Effector CD4-positive, alpha-beta T cell (primary cell): ENCODE results near the gene PPM1E. TPM values are rescaled to one million over a fixed set of nuclear protein-coding genes. Genes with fewer than 3 reads are reported as not detected.
A peak's percentile ranks its signal among the peaks of the same experiment; 100 is the strongest.
"Not testable (repeated sequence)": the region's sequence is repeated elsewhere in the genome, so short reads cannot be mapped to it uniquely, and the experiment has no call there.

ENCODE experiments used
- DNase-seq: peaks from one replicate; pipeline ENCODE4 v3.0.0-alpha.2; 2020
- total RNA-seq: gene quantifications from one replicate; lab custom pipeline; 2026; lab: John Stamatoyannopoulos, UW

The PPM1E gene
- not detected for total RNA-seq

DNA sequence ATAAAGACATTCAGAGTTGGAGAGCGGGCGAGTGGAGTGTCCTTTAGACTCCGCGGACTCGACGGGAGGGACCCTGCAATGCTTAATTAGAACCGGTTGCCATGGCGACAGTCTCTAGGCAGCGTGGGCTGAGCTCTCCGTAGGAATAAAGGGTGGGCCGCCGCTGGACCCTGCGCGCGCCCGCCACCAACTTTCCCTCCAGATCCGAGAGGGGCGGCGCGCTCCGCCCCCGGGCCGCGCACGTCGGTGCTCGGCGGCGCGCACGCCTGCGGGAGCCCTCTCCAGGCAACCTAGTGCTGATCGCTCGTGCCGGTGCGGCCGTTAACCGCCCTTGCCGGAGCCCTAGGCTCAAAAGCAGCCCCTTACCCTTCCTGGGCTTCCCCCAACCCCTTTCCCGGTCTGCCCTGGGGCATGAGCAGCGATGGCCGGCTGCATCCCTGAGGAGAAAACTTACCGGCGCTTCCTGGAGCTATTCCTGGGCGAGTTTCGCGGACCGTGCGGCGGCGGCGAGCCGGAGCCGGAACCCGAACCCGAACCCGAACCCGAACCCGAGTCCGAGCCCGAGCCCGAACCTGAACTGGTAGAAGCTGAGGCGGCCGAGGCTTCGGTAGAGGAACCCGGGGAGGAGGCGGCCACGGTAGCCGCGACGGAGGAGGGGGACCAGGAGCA, at the start of gene PPM1E:
PPM1E (plus strand) TSS at position 278 of the 669 bp plus-strand sequence.
- DNase-seq, result no peak

GRCh38 chr17:58706351-58707140, 49.1 kb upstream of the PPM1E start:
- DNase-seq, result no peak

DNA sequence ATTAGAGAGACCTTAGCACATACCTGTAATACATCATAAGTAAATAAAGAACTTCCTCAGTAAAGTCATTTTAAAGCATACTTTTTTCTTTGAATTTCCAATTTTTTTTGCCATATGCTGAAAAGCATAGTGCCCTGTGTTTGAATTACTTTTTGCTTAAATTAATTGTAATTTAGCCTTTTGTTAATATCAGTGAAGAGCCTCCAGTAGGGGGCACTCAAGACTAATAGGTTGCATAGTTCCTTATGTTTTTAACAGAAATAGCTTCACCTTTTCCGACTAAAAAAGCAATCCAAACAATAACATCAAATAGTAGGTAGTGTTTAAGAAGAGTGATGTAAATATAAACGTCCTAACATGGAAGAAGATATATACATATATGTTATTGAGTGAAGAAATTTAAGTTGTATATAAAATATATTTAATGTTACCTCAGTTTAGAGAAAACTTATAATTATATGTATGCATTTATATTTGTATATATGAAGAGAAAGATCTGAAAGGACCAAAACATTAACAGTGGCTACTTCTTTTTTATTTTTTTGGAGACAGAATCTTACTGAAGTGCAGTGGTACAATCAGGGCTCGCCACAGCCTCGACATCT, 44.6 kb upstream of the PPM1E start:
- DNase-seq, result peak; percentile 33

DNA sequence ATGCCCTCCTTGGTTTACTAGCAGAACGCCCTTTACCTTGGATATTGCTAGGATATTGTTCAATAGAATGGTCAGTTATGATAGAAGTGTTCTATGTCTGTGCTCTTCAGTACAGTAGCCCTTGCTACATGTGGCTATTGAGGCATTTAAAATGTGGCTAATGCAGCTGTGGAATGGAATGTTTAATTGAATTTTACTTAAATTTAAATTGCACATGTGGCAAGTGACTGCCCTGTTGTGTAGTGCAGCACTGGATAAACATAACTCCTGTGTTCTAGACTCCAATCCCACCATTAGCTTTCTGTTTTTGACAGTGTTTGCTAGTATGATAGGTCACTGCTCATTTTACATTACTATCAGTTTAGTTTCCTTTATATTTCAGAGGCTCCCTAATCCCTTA, 33.4 kb upstream of the PPM1E start:
- no peak for DNase-seq

GRCh38 chr17:58722696-58723095, 33.0 kb upstream of the PPM1E start:
- no peak for DNase-seq

DNA sequence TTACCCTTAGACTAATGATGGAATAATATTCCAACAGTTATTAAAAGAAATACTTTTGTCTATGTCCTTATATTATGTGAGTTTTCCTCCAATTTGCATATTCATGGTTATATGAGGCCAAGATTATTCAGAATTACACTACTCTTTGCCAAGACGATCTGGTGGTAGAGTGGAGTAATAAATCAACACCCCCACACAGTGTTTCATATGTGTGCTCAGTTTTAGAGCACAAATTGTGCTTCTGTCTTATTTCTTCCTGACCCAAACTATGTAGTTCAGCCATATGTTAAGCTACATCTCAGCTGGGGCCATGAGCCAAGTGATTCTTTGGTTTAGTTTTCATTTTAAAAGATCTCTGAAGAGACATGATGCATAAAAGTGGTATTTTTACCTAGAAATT, 26.9 kb upstream of the PPM1E start:
- no peak for DNase-seq

- DNase-seq, result no peak
Measured at GRCh38 chr17:58730937-58731336, 24.7 kb upstream of the PPM1E start.

GRCh38 chr17:58734040-58734439, 21.6 kb upstream of the PPM1E start:
- DNase-seq, result no peak

GRCh38 chr17:58734811-58735210, 20.8 kb upstream of the PPM1E start:
- no peak for DNase-seq

DNA sequence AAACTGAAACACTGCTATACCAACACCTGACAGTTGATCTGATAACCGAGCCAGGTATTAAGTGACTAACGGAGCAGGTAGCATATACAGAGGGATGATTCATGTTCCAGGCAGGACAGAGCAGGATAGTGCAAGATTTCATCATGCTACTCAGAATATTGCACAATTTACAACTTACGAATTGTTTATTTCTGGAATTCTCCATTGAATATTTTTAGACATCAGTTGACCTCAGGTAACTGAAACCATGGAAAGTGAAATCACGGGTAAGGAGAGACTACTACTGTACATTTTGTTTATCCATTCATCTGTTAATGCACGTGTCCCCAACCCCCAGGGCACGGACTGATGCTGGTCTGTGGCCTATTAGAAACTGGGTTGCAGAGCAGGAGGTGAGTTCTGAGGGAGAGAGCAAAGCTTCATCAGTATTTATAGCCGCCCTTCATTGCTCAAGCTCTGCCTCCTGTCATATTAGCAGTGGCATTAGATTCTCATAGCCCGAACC, 14.5 kb upstream of the PPM1E start:
- DNase-seq, result no peak

GRCh38 chr17:58747674-58748073, 8.0 kb upstream of the PPM1E start:
- no peak for DNase-seq

DNA sequence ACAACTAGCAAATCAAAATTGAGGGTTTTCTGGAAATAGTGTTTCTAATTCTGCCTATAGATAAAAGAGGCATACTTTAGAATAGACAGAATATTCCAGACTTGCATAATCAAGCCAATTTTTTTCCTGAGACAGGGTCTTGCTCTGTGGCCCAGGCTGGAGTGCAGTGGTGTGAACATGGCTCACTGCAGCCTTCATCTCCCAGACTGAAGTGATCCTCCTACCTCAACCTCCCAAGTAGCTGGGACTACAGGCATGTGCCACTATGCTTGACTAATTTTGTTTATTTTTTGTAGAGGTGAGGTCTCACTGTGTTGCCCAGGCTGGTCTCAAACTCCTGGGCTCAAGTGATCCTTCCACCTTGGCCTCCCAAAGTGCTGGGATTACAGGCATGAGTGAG, 6.0 kb upstream of the PPM1E start:
- DNase-seq, result not testable (repeated sequence)

- no peak for DNase-seq
Measured at GRCh38 chr17:58753026-58753425, 2.6 kb upstream of the PPM1E start.

GRCh38 chr17:58755269-58755576, 431 bp upstream of the PPM1E start:
- no peak for DNase-seq

DNA sequence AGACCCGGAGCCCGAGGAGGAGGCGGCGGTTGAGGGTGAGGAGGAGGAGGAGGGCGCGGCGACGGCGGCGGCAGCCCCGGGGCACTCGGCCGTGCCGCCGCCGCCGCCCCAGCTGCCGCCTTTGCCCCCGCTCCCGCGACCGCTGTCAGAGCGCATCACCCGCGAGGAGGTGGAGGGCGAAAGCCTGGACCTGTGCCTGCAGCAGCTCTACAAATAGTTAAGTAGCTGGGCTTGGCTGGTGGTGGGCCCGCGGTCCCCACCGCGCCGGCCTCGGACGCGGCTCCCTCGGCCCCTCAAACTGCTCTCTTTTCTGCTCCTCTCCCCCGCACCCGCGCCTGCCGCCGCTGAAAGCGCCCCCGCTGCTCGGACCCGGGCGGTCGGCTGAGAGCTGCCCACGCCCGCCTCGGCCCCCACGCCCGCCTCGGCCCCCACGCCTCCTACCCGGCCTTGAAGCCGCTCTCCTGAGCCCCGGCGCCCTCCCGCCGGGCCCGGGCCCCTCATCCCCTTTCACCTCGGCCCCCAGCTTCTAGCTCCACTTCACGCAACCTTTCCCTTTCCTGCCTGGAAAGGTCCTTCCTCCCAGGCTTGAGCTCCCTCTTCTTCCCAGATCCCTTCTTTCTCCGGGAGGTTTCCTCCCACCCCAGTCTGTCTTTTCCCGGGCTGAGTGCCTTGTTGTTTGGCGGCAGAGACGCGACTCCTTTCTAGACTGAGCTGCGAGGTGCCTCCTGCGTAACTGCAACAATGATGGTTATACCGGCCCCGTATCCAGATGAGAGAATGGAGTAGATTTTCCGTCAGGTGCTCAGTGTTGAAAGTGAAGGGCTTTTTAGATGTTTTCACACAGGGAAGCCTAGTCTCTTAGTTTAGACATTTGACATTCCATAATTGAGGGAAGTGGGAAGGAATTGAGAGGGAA, 850 bp downstream of the PPM1E start:
- no peak for DNase-seq

DNA sequence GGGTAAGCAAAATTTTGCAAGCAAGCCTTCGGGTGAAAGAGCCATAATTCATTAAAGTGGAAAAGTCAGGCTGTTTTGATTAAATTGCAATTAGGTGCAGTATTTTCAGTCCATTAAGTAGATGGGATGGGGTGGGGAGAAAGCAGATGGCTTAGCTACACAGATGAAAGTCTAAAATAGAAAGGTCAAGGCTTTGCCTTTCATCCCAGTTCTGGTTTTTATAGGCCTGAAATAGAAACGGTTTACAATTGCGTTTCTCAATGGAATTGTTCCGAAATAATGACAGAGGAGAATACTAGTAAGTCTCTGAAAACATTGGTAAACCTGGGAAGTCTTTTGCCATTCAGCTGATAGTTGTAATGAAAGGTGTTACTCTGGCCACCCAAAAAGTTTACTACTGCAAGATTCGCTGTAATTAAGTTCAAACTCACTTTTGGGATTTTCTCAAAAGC, 1.5 kb downstream of the PPM1E start:
- DNase-seq, result no peak

GRCh38 chr17:58758890-58759289, 3.2 kb downstream of the PPM1E start:
- no peak for DNase-seq

DNA sequence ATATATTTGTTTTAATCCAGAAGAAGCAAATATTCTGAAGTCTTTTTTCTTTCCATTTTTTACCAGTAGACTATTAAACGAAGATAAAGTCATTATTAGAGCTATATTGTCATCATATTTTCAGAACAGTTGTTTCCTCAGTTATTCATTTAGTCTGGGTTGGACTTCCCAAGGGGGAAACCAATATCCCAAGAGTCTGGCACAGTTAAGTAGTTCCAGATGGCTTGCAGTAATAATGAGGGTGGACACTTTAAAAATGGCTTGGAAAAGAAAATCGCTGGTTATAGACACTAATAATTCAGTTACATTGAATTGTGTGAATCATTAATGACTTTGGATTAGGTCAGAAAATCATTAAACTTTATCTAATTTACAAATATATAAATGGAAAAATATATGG, 3.9 kb downstream of the PPM1E start:
- no peak for DNase-seq

DNA sequence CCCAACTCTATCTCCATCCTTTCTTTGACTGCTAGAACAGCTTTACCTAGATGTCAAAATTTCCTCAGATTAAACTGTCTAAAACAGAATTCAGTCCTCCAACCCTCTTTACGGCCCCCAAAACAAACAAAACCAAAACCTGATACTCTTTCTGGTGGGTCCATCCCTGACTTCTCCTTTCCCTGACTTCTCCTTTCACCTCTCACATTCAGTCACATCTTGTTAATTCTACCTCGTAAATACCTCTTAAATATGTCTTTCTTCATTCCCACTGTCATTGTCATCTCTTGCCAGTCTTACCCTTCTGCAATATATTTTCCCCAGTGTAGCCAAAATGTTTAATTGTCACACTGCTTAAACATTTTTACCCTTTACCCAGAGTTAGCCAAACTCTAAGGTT, 4.6 kb downstream of the PPM1E start:
- no peak for DNase-seq

DNA sequence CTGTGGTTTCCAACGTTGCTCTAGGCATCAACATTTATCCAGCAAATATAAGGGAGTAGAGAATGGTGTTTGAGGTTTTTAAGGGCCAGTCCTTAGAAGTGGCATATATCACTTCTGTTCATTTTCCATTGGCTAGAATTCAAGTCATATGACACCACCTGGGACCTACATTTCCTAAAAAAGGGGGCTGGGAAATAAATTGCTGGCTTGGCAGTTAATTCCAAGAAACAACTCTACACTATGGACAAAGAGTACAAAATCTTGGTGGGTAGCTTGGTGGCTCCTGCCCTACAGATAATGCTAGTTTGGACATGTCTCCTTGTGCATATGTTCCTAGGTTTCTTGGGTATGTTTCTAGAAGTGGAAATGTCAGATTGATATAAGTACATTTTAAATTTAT, 7.6 kb downstream of the PPM1E start:
- no peak for DNase-seq

GRCh38 chr17:58764373-58764772, 8.7 kb downstream of the PPM1E start:
- DNase-seq, result no peak

DNA sequence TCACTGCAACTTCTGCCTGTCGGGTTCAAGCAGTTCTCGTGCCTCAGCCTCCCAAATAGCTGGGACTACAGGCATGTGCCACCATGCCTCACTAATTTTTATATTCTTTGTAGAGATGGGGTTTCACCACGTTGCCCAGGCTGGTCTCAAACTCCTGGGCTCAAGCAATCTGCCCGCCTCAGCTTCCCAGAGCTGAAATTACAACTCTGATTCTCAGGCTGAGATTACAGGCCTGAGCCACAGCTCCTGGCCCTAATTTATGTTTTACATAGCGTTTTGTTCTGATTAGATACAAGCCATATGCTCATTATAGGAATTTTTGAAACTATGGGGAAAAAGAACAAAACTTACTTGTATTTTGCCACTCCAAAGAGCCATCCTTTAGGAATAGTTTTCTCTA, 22.8 kb downstream of the PPM1E start:
- not testable (repeated sequence) for DNase-seq

- no peak for DNase-seq
Measured at GRCh38 chr17:58779446-58779845, 23.8 kb downstream of the PPM1E start.
